Smooth muscle cell (in vitro differentiated cells): ENCODE results near the gene STX8. TPM values are rescaled to one million over a fixed set of nuclear protein-coding genes. Genes with fewer than 3 reads are reported as not detected.
A peak's percentile ranks its signal among the peaks of the same experiment; 100 is the strongest.

Source experiments
- DNase-seq: peaks from one replicate; lab custom pipeline; 2025; ENCODE audit not compliant: unreplicated experiment; lab: John Stamatoyannopoulos, UW
- H2AFZ ChIP-seq: fragments of 200-600 bp; sonication (generic); 2 replicates; pipeline ENCODE4 v1.6.0; 2016; ENCODE audit warnings: antibody characterized with exemption, low read depth, mild to moderate bottlenecking
- H3F3A ChIP-seq: fragments of 200-600 bp; sonication (generic); 2 replicates; pipeline ENCODE4 v1.6.0; 2017; ENCODE audit warnings: antibody characterized with exemption, low read depth
- H3K27ac ChIP-seq: fragments of 200-600 bp; sonication (generic); 2 replicates; pipeline ENCODE4 v1.5.1; 2016; ENCODE audit warnings: low read depth, mild to moderate bottlenecking
- H3K27me3 ChIP-seq: fragments of 200-600 bp; sonication (generic); 2 replicates; pipeline ENCODE4 v1.6.1; 2016; ENCODE audit warnings: low read depth, mild to moderate bottlenecking
- H3K36me3 ChIP-seq: fragments of 200-600 bp; sonication (generic); 2 replicates; pipeline ENCODE4 v1.5.1; 2016; ENCODE audit warnings: low read depth
- H3K4me1 ChIP-seq: fragments of 200-600 bp; sonication (generic); 2 replicates; pipeline ENCODE4 v1.5.1; 2016; ENCODE audit warnings: low read depth
- H3K4me2 ChIP-seq: fragments of 200-600 bp; sonication (generic); 2 replicates; pipeline ENCODE4 v1.6.0; 2016; ENCODE audit warnings: mild to moderate bottlenecking
- H3K4me3 ChIP-seq: fragments of 200-600 bp; sonication (generic); 2 replicates; pipeline ENCODE4 v1.5.1; 2016; ENCODE audit warnings: mild to moderate bottlenecking
- H3K79me2 ChIP-seq: fragments of 200-600 bp; sonication (generic); 2 replicates; pipeline ENCODE4 v1.6.0; 2016; ENCODE audit warnings: low read depth, mild to moderate bottlenecking
- H3K9ac ChIP-seq: fragments of 200-600 bp; sonication (generic); 2 replicates; pipeline ENCODE4 v1.6.0; 2016; ENCODE audit warnings: low read depth
- H3K9me3 ChIP-seq: fragments of 200-600 bp; sonication (generic); replicated peaks from 2 replicates; pipeline ENCODE4 v1.5.1; 2016; ENCODE audit warnings: low read depth
- H4K20me1 ChIP-seq: fragments of 200-600 bp; sonication (generic); 2 replicates; pipeline ENCODE4 v1.6.0; 2016; ENCODE audit warnings: low read depth
- CTCF ChIP-seq: fragments of 200-600 bp; sonication (generic); IDR thresholded peaks from 2 replicates; pipeline ENCODE4 v1.5.1; 2017; ENCODE audit warnings: borderline replicate concordance, mild to moderate bottlenecking, antibody characterized with exemption; ENCODE audit not compliant: insufficient read depth, poor library complexity, severe bottlenecking
- WGBS: methylation state at CpG from one replicate; pipeline ENCODE4 v1.1.7; 2016; ENCODE audit warnings: low lambda C conversion rate; 5-methylcytosine and 5-hydroxymethylcytosine counted together
- polyA plus RNA-seq: library from polyadenylated mRNA; unstranded; fragments of >200 nt; fragmentation: Nextera tagmentation; extraction: Ambion mirVana; gene quantifications from 2 replicates; pipeline ENCODE4 v1.2.1, GENCODE V29; 2016
- total RNA-seq: library from RNA; depleted of rRNA; stranded (reverse); fragments of >200 nt; gene quantifications from 2 replicates; pipeline ENCODE4 v1.2.3, GENCODE V29; 2014

Gene STX8
- total and polyA plus RNA-seq, 2 experiments from 2014 or later: 63.8 to 88.5 TPM

DNA sequence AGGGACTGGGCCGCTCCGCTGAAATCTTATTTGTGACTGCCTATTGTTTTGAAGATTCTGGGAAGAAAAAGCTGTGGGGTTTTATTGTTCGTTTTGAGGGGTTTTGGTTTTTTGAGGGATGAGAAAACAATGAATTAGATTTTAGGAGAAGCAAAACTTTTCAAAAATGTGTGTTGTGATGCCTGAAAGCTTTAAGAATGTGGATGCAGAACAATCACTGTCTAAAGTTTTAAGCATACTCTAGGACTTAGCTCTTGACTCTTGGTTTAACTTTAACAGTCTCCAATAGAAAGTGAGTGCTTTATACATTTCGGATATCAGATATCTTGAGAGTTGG lies 1.7 kb upstream of the STX8 start:
- H3K4me1 ChIP-seq: peaks cover 11% of the 10 kb centered on the region
- DNase-seq: no peak
- H3K4me2 ChIP-seq: peak overlapping the region; percentile 97
- no peaks in the 10 kb centered on the region for H3F3A ChIP-seq
- no peaks in the 10 kb centered on the region for H4K20me1 ChIP-seq
- no peak overlapping the region for H3K27ac ChIP-seq
- H3K79me2 ChIP-seq: peaks cover 9% of the 10 kb centered on the region
- TF ChIP-seq CTCF: no peak
- no peaks in the 10 kb centered on the region for H3K36me3 ChIP-seq
- no peaks in the 10 kb centered on the region for H3K9me3 ChIP-seq
- no peaks in the 10 kb centered on the region for H3K27me3 ChIP-seq
- WGBS: 8% methylated on average over 4 of the region's 4 CpGs
- H2AFZ ChIP-seq: peak overlapping the region; percentile 93
- no peak overlapping the region for H3K9ac ChIP-seq
- peak overlapping the region; percentile 77 for H3K4me3 ChIP-seq

DNA sequence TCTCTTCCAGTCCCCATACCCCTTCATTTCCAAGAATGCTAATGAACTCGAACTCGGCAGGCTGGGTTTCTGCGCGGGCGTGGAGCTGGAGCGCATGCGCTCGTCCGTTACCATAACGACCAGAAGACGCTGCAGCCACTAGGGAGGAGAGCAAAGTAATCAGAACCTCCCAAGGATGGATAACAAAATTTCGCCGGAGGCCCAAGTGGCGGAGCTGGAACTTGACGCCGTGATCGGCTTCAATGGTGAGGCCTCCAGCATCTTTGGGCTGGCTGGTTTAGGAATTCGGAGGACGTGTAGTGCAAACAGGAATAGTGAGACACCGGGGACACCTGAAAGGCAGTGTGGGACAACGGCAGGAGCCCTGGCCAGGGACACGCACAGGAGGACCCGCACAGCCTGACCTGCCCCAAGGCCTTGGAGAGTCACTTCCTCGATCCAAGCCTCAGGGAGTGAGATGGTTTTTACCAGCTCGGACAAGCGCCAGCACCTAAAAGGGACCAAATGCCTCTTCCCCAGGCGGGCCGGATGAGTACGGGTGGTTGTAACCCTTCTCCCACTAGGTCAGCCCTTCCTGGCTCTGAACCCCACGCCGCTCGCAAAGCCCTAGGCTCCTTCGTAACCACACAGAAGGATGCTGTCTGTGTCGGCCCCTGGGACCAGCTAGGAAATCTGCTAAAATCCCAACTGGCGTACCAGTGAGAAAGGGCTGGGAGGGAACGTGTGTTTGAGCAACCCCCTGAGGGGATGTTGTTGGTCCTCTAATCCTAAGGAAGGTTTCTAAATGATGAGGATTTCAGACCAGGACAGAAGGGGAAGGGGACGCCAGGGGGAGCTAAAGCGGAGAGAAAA lies 1.1 kb upstream of the STX8 start, which contains the start of gene CFAP52:
Gene CFAP52, plus strand, starts transcription at position 122 of the 852 bp plus-strand sequence. Its CDS starts 54 bp downstream, at position 176.
- DNase-seq: peak; percentile 35

GRCh38 chr17:9571201-9571600 lies 4.4 kb downstream of the STX8 start:
- Histone ChIP-seq H3K4me2 (no peak overlapping the region), H3K27me3 (no peaks in the 10 kb centered on the region), H3K9ac (no peak overlapping the region), H3K4me3 (no peak overlapping the region), H2AFZ (no peak overlapping the region), H4K20me1 (peaks cover 2% of the 10 kb centered on the region), H3K4me1 (peaks cover 5% of the 10 kb centered on the region), H3K27ac (no peak overlapping the region), H3K79me2 (peaks cover 9% of the 10 kb centered on the region), H3F3A (no peaks in the 10 kb centered on the region), H3K36me3 (peaks cover 5% of the 10 kb centered on the region), H3K9me3 (no peaks in the 10 kb centered on the region)
- WGBS: 75% methylated on average over 10 of the region's 10 CpGs
- no peak for TF ChIP-seq CTCF
- no peak for DNase-seq

More for the DNA sequence above, 1.1 kb upstream of the STX8 start, which contains the start of gene CFAP52:
- Histone ChIP-seq H3K9ac (peak within 1 kb of the TSS; percentile 53), H2AFZ (peak within 1 kb of the TSS; percentile 93), H3K27ac (peak within 1 kb of the TSS; percentile 13), H3K9me3 (no peaks in the 10 kb centered on the region), H3K4me1 (peaks cover 11% of the 10 kb centered on the region), H3K4me3 (peak within 1 kb of the TSS; percentile 77), H3K79me2 (peaks cover 9% of the 10 kb centered on the region), H3K27me3 (no peaks in the 10 kb centered on the region), H3K4me2 (peak within 1 kb of the TSS; percentile 97), H4K20me1 (no peaks in the 10 kb centered on the region), H3K36me3 (no peaks in the 10 kb centered on the region), H3F3A (no peaks in the 10 kb centered on the region)
- peak; percentile 72 for TF ChIP-seq CTCF
- WGBS: 2% methylated on average over 38 of the region's 38 CpGs
